Sigmoid colon (tissue), 7 donors: ENCODE data around the gene GLYR1. TPM values are rescaled to one million over a fixed set of nuclear protein-coding genes. Genes with fewer than 3 reads are reported as not detected.
"Not testable (repeated sequence)": the region's sequence is repeated elsewhere in the genome, so short reads cannot be mapped to it uniquely, and the experiment has no call there.

Experiments used
- DNase-seq: peaks from one replicate; pipeline ENCODE4 v3.0.0-alpha.2; 2019
- H3K27ac ChIP-seq, 4 donors: fragments of 200-600 bp; sonication (generic); one replicate each; pipeline ENCODE4 v1.5.1; 2016 to 2019; ENCODE audit warnings: mild to moderate bottlenecking in 1 of 4
- H3K27me3 ChIP-seq, 3 donors: fragments of 200-600 bp; sonication (generic); one replicate each; pipeline ENCODE4 v1.5.1; 2019; ENCODE audit warnings: mild to moderate bottlenecking in 1 of 3
- H3K36me3 ChIP-seq, 4 donors: fragments of 200-600 bp; sonication (generic); one replicate each; pipeline ENCODE4 v1.5.1; 2016 to 2019
- H3K4me1 ChIP-seq, 4 donors: fragments of 200-600 bp; sonication (generic); one replicate each; pipeline ENCODE4 v1.5.1; 2017 to 2019
- H3K4me3 ChIP-seq, 4 donors: fragments of 200-600 bp; sonication (generic); one replicate each; pipeline ENCODE4 v1.5.1; 2017 to 2019; ENCODE audit warnings: mild to moderate bottlenecking in 2 of 4, moderate library complexity in 1 of 4
- H3K9me3 ChIP-seq, 4 donors: fragments of 200-600 bp in 3 of 4; sonication (generic) in 3 of 4; one replicate each; pipeline versions ENCODE4 v1.5.1 to v1.6.1; 2013 to 2019
- EP300 ChIP-seq, 4 donors: sonication (generic); formaldehyde crosslinking; IDR thresholded peaks; one replicate each; pipeline ENCODE4 v1.6.1; 2017; ENCODE audit warnings: antibody characterized with exemption in 4 of 4
- POLR2A ChIP-seq, 2 donors: fragments of 450-650 bp; IDR thresholded peaks; one replicate each; pipeline ENCODE4 v1.6.1; 2016; ENCODE audit warnings: antibody characterized with exemption in 2 of 2, mild to moderate bottlenecking in 2 of 2, moderate library complexity in 2 of 2
- POLR2AphosphoS5 ChIP-seq, 4 donors: sonication (generic); formaldehyde crosslinking; IDR thresholded peaks; one replicate each; pipeline ENCODE4 v1.6.1; 2017; ENCODE audit warnings: antibody characterized with exemption in 4 of 4
- WGBS, 2 donors: extraction: QIAGEN DNeasy Blood & Tissue Kit; methylation state at CpG; one replicate each; pipeline ENCODE4 v1.1.7; 2013; 5-methylcytosine and 5-hydroxymethylcytosine counted together
- intact Hi-C: fragments of 100-400 bp; cut with DNase I; formaldehyde crosslinking; loops from one replicate; pipeline ENCODE4 v1.15.1; 2023
- polyA plus RNA-seq, 3 donors: library from polyadenylated mRNA; stranded (reverse); fragments of 200-250 nt; gene quantifications; one replicate each; pipeline ENCODE4 v1.2.3, GENCODE V29; 2013
- total RNA-seq, 4 donors: library from RNA; depleted of rRNA; stranded (reverse); fragments of >200 nt; gene quantifications; one replicate each; pipeline ENCODE4 v1.1.0, GENCODE V29; 2016
- TF ChIP-seq, protein P1 (sequence below), 4 experiments: fragments of 450-650 bp in 3 of 4; fragments of 200-600 bp in 1 of 4; IDR thresholded peaks; one replicate each; pipeline ENCODE4 v1.5.1; 2016 to 2019; ENCODE audit warnings: antibody characterized with exemption in 4 of 4, mild to moderate bottlenecking in 3 of 4, moderate library complexity in 2 of 4
- donor health status: healthy with polysubstance abuse.
- donor health status: Bipolar disorder and iron deficiency.
- donor health status: healthy.

GLYR1 gene
- total and polyA plus RNA-seq, 7 donors = 48.0 to 70.5 (median 59.9) TPM

- H3K9me3 ChIP-seq = no peaks in the 10 kb centered on the region
- no peak for DNase-seq
- no peaks in the 10 kb centered on the region for H3K4me1 ChIP-seq
- no peaks in the 10 kb centered on the region for H3K36me3 ChIP-seq
- TF ChIP-seq, protein P1, sequence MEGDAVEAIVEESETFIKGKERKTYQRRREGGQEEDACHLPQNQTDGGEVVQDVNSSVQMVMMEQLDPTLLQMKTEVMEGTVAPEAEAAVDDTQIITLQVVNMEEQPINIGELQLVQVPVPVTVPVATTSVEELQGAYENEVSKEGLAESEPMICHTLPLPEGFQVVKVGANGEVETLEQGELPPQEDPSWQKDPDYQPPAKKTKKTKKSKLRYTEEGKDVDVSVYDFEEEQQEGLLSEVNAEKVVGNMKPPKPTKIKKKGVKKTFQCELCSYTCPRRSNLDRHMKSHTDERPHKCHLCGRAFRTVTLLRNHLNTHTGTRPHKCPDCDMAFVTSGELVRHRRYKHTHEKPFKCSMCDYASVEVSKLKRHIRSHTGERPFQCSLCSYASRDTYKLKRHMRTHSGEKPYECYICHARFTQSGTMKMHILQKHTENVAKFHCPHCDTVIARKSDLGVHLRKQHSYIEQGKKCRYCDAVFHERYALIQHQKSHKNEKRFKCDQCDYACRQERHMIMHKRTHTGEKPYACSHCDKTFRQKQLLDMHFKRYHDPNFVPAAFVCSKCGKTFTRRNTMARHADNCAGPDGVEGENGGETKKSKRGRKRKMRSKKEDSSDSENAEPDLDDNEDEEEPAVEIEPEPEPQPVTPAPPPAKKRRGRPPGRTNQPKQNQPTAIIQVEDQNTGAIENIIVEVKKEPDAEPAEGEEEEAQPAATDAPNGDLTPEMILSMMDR (IDR thresholded peaks at IDR 0.05) = no peak
- no peak for TF ChIP-seq EP300 (IDR thresholded peaks at IDR 0.05)
- TF ChIP-seq POLR2A (IDR thresholded peaks at IDR 0.05) = no peak
- no peak for TF ChIP-seq POLR2AphosphoS5 (IDR thresholded peaks at IDR 0.05)
- no peaks in the 10 kb centered on the region for H3K27me3 ChIP-seq
- intact Hi-C loops = no loop called here
- no peak overlapping the region for H3K4me3 ChIP-seq
- 78 to 88% methylated on average over 7 of the region's 7 CpGs for WGBS, 2 donors
- H3K27ac ChIP-seq = no peak overlapping the region
These were observed 58.2 kb downstream of the GLYR1 start for GRCh38 chr16:4788910-4789309.

DNA sequence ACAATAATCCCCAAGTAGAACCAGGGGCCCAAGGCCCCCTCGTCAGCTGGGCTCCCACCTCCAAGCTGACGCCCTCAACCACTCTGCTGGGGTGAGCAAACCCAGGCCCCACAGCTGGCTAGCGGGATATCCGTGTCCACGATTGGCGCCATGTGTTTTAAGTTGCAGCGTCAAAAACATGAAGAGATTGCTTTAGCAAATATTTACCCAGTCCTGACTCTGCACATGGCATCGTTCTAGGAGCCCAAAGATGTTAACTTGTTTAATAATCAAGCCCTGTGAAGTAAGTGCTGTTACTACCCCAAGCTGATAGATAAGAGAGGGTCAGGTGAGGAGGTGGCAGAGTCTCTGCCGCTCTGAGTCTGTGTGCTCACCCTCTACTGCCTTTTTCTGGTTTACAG is 58.6 kb downstream of the GLYR1 start:
- no peak for DNase-seq
- TF ChIP-seq, protein P1 (IDR thresholded peaks at IDR 0.05) = no peak
- no peak for TF ChIP-seq EP300 (IDR thresholded peaks at IDR 0.05)
- no peak for TF ChIP-seq POLR2AphosphoS5 (IDR thresholded peaks at IDR 0.05)
- TF ChIP-seq POLR2A (IDR thresholded peaks at IDR 0.05) = no peak
- Histone ChIP-seq H3K4me3 (no peak overlapping the region), H3K27me3 (no peaks in the 10 kb centered on the region), H3K9me3 (no peaks in the 10 kb centered on the region), H3K27ac (no peak overlapping the region), H3K4me1 (no peaks in the 10 kb centered on the region), H3K36me3 (no peaks in the 10 kb centered on the region)
- intact Hi-C loops = no loop called here
- WGBS, 2 donors = 13 to 51% methylated on average over 9 of the region's 9 CpGs

- DNase-seq = no peak
- intact Hi-C loops = no loop called here
These were observed 59.2 kb downstream of the GLYR1 start, which contains the start of gene SEPTIN12 for GRCh38 chr16:4787627-4788482. Gene SEPTIN12, minus strand, starts transcription at chr16:4788345. Its CDS starts 700 bp downstream, at chr16:4787645.

DNA sequence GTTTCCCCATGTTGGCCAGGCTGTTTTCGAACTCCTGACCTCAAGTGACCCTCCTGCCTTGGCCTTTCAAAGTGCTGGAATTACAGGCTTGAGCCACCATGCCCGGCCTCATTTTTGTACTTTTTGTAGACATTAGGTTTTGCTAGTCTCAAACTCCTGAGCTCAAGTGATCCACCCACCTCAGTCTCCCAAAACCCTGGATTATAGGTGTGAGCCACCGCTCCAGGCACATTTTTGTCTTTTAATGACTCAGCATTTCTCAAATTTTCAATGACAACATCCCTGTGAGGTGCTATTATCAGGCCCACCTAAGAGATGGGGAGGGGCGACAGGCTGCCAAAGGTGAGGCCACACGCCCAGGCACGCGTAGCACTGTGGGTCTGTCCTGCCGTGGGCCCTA is 60.0 kb downstream of the GLYR1 start:
- H3K27me3 ChIP-seq = no peaks in the 10 kb centered on the region
- no peak overlapping the region for H3K27ac ChIP-seq
- no peaks in the 10 kb centered on the region for H3K36me3 ChIP-seq
- H3K4me3 ChIP-seq = no peak overlapping the region
- H3K9me3 ChIP-seq = no peaks in the 10 kb centered on the region
- intact Hi-C loops = no loop called here
- no peak for TF ChIP-seq POLR2AphosphoS5 (IDR thresholded peaks at IDR 0.05)
- no peak for TF ChIP-seq EP300 (IDR thresholded peaks at IDR 0.05)
- TF ChIP-seq, protein P1 (IDR thresholded peaks at IDR 0.05) = no peak
- TF ChIP-seq POLR2A (IDR thresholded peaks at IDR 0.05) = no peak
- WGBS, 2 donors = 94 to 97% methylated on average over 8 of the region's 8 CpGs
- H3K4me1 ChIP-seq = no peaks in the 10 kb centered on the region
- no peak for DNase-seq

More at GRCh38 chr16:4787627-4788482, 59.2 kb downstream of the GLYR1 start, which contains the start of gene SEPTIN12:
- no peaks in the 10 kb centered on the region for H3K36me3 ChIP-seq
- H3K4me1 ChIP-seq = no peaks in the 10 kb centered on the region
- 77 to 80% methylated on average over 14 of the region's 14 CpGs for WGBS, 2 donors
- H3K4me3 ChIP-seq = no peak within 1 kb of the TSS
- H3K27me3 ChIP-seq = no peaks in the 10 kb centered on the region
- TF ChIP-seq EP300 (IDR thresholded peaks at IDR 0.05) = no peak
- no peaks in the 10 kb centered on the region for H3K9me3 ChIP-seq
- H3K27ac ChIP-seq = no peak within 1 kb of the TSS

DNA sequence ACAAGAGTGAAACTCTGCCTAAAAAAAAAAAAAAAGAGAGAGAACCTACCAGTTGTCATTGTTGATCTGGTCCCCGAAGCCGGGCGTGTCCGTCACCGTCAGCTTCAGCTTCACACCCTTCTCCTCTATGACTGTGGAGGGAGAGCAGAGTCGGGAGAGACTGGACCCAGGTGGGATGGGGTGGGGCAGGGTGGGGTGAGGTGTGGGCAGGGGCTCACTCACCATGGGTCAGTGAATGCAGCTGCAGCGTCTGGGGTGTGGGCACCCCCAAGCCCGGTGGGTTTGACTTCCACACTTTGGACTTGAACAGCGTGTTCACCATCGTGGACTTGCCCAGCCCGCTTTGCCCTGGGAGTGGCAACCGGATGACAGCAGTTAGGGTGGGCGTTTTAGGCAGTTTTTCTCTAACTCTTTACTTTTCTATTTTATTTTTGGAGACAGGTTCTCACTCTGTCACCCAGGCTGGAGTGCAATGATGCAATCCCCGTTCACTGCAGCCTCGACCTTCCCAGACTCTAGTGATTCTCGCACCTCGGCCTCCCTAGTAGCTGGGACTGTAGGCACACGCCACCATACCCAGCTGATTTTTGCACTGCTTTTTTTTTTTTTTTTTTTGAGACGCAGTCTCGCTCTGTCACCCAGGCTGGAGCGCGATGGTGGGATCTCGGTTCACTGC is 61.2 kb downstream of the GLYR1 start:
- no peak for DNase-seq
- H3K27me3 ChIP-seq = no peaks in the 10 kb centered on the region
- TF ChIP-seq, protein P1 (IDR thresholded peaks at IDR 0.05) = no peak
- TF ChIP-seq POLR2A (IDR thresholded peaks at IDR 0.05) (no peak), EP300 (IDR thresholded peaks at IDR 0.05) (no peak), POLR2AphosphoS5 (IDR thresholded peaks at IDR 0.05) (no peak)
- H3K9me3 ChIP-seq = no peaks in the 10 kb centered on the region
- H3K27ac ChIP-seq = no peak overlapping the region
- WGBS, 2 donors = 55 to 85% methylated on average over 23 of the region's 23 CpGs
- no peaks in the 10 kb centered on the region for H3K4me1 ChIP-seq
- no peaks in the 10 kb centered on the region for H3K36me3 ChIP-seq
- intact Hi-C loops = no loop called here
- no peak overlapping the region for H3K4me3 ChIP-seq

- H3K4me1 ChIP-seq, H3K4me3 ChIP-seq, H3K36me3 ChIP-seq, H3K27ac ChIP-seq, H3K27me3 ChIP-seq, DNase-seq, H3K9me3 ChIP-seq, intact Hi-C loops: not testable (repeated sequence)
- 92% methylated on average over 14 of the region's 14 CpGs for WGBS, 2 donors
These were observed 62.6 kb downstream of the GLYR1 start for GRCh38 chr16:4784444-4784987.
